WERI-Rb-1 (cell line): ENCODE results near the gene TIGD3.

Experiments
- DNase-seq: peaks from one replicate; pipeline ENCODE4 v3.0.0-alpha.2; 2020
- H3K27ac ChIP-seq: fragments of 250-450 bp; sonication (Bioruptor Pico); 2 replicates; pipeline ENCODE4 v1.5.1; 2020; ENCODE audit warnings: mild to moderate bottlenecking, moderate library complexity
- H3K27me3 ChIP-seq: fragments of 250-450 bp; sonication (Bioruptor Pico); 2 replicates; pipeline ENCODE4 v1.5.1; 2021; ENCODE audit warnings: mild to moderate bottlenecking, low read depth, moderate library complexity; ENCODE audit not compliant: insufficient read depth, severe bottlenecking
- H3K36me3 ChIP-seq: fragments of 250-450 bp; sonication (Bioruptor Pico); 2 replicates; pipeline ENCODE4 v1.5.1; 2020; ENCODE audit warnings: mild to moderate bottlenecking, moderate library complexity
- H3K4me3 ChIP-seq: 2 replicates; pipeline ENCODE4 v1.5.1; 2011; ENCODE audit warnings: low read depth, mild to moderate bottlenecking, control low read depth, low read length
- H3K9me3 ChIP-seq: fragments of 250-450 bp; sonication (Bioruptor Pico); 2 replicates; pipeline ENCODE4 v1.5.1; 2021; ENCODE audit warnings: mild to moderate bottlenecking, moderate library complexity; ENCODE audit not compliant: severe bottlenecking
- TF ChIP-seq, protein P1 (sequence below): IDR thresholded peaks from 2 replicates; pipeline ENCODE4 v1.5.1; 2011; ENCODE audit warnings: low read depth, mild to moderate bottlenecking, control low read depth, inconsistent platforms, low read length

Gene TIGD3

DNA sequence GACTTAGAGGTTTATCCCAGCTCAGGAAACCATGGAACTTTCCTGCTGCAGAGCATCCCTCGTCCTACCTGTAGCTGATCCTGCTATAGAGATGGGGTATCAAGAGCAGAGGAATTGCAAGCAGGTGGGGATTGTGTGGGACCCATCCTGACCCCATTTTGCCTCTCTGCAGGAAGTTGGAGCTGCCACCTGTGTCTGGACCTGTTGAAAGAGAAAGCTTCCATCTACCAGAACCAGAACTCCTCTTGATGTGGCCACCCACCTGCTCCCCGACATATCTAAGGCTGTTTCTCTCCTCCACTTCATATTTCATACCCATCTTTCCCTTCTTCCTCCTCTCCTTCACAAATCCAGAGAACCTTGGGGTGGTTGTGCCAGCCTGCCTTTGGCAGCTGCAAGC, 3.0 kb upstream of the TIGD3 start:
- no peak overlapping the region for H3K4me3 ChIP-seq
- DNase-seq, result no peak
- H3K27ac ChIP-seq, result no peak overlapping the region
- H3K36me3 ChIP-seq, result peaks cover 57% of the 10 kb centered on the region
- no peaks in the 10 kb centered on the region for H3K9me3 ChIP-seq
- H3K27me3 ChIP-seq, result no peaks in the 10 kb centered on the region
- TF ChIP-seq, protein P1, sequence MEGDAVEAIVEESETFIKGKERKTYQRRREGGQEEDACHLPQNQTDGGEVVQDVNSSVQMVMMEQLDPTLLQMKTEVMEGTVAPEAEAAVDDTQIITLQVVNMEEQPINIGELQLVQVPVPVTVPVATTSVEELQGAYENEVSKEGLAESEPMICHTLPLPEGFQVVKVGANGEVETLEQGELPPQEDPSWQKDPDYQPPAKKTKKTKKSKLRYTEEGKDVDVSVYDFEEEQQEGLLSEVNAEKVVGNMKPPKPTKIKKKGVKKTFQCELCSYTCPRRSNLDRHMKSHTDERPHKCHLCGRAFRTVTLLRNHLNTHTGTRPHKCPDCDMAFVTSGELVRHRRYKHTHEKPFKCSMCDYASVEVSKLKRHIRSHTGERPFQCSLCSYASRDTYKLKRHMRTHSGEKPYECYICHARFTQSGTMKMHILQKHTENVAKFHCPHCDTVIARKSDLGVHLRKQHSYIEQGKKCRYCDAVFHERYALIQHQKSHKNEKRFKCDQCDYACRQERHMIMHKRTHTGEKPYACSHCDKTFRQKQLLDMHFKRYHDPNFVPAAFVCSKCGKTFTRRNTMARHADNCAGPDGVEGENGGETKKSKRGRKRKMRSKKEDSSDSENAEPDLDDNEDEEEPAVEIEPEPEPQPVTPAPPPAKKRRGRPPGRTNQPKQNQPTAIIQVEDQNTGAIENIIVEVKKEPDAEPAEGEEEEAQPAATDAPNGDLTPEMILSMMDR, result no peak

DNA sequence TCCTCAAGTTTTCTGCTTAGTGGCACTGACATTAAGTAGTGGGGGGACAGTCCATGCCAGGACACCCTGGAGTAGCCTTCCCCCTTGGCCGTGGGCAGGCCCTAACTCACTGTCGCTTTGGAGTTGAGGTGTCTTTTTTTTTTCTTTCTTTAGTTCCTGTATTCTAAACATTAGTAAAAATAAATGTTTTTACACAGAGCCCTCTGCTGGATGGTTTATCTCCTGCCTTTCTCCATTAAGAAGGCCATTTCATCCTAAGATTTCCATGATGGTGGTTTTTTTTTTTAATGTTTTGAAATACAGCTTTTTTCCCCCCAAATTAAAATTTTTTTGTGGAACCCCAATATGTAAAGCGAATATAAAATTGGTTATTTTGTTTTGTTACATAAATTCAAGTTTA, 1.8 kb upstream of the TIGD3 start:
- H3K27me3 ChIP-seq, result no peaks in the 10 kb centered on the region
- TF ChIP-seq, protein P1, result no peak
- no peak overlapping the region for H3K4me3 ChIP-seq
- peaks cover 49% of the 10 kb centered on the region for H3K36me3 ChIP-seq
- H3K27ac ChIP-seq, result no peak overlapping the region
- H3K9me3 ChIP-seq, result no peaks in the 10 kb centered on the region
- no peak for DNase-seq

DNA sequence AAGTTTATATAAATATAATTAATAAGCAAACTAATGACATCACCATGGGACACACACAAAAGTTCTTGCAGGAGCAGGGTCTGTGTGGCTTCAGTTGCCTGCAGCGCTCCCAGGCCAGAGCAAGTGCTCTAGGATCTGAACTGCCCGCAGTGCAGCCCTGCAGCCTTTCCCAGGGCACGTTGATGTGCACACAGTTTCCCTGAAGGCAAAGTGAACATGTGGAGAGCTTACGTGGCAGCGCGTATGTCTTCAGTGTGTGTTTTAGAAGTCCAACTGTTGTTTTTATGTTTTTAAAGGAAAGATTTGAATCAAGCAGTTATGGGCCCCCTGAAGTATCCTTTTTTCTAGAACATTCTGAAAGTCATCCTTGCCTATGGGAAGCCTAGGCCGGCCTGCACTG, 1.2 kb upstream of the TIGD3 start:
- DNase-seq, result no peak
- Histone ChIP-seq H3K27me3 (no peaks in the 10 kb centered on the region), H3K27ac (no peak overlapping the region; the same call in 1 of the 2 replicates), H3K36me3 (peaks cover 43% of the 10 kb centered on the region), H3K9me3 (no peaks in the 10 kb centered on the region), H3K4me3 (no peak overlapping the region)
- TF ChIP-seq, protein P1, result no peak

- TF ChIP-seq, protein P1, result no peak
- H3K36me3 ChIP-seq, result peaks cover 38% of the 10 kb centered on the region
- H3K27me3 ChIP-seq, result no peaks in the 10 kb centered on the region
- peak overlapping the region; percentile 68 for H3K27ac ChIP-seq
- no peaks in the 10 kb centered on the region for H3K9me3 ChIP-seq
- H3K4me3 ChIP-seq, result peak overlapping the region; percentile 51
- DNase-seq, result peak; percentile 32
These were observed 669 bp upstream of the TIGD3 start for GRCh38 chr11:65353900-65354264.

DNA sequence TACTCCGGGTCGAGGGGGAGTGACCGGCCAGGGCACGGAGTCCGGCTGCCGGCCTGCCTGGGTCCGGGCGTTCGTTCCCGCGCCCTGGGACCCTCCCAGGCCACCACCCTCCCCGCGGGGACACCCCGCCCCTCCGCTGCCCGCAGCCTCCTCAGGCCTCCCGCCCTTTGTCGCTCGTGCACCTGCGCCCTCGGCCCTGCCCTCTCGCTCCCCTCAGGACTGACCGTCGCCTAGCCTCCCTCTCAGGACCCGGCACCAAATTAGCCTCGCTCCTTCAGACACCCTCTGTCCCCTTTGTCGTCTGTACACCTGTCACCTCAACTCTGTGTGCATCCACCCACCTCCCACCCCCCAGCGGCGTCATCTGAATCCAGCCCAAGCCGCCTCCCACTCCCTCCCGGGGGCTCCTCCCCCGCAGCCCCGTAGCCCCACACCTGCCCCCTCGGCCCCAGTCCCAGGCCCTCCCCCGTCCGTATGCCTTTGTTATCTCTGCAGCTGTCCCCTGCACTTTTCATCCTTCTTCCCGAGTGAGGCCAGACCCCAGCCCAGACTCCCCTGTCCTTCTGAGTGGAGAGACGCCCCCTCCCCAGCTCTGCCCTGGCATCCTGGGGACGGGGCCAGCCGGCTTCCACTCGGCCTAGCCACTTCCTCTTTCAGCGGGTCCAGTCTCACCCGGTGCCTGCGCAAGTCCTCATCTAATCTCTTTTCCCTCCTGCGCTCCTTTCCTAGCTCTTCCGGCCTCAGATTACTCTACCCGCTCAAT, 643 bp downstream of the TIGD3 start:
- peak overlapping the region; percentile 49 for H3K4me3 ChIP-seq
- H3K27ac ChIP-seq, result peak overlapping the region; percentile 81
- TF ChIP-seq, protein P1, result no peak
- no peaks in the 10 kb centered on the region for H3K27me3 ChIP-seq
- peaks cover 25% of the 10 kb centered on the region for H3K36me3 ChIP-seq
- H3K9me3 ChIP-seq, result no peaks in the 10 kb centered on the region
- DNase-seq, result peak; percentile 82
